GM23248 (cell line): Measurements from ENCODE around the gene PPT2.

ENCODE experiments used
- EZH2 ChIP-seq: fragments of 200-600 bp; sonication (generic); IDR thresholded peaks from 2 replicates; pipeline ENCODE4 v1.6.1; 2018; ENCODE audit warnings: antibody characterized with exemption, mild to moderate bottlenecking; ENCODE audit not compliant: insufficient read depth, poor library complexity, severe bottlenecking
- EZH2phosphoT487 ChIP-seq: fragments of 200-600 bp; sonication (generic); IDR thresholded peaks from 2 replicates; pipeline ENCODE4 v1.6.1; 2018; ENCODE audit warnings: antibody characterized with exemption, moderate library complexity, mild to moderate bottlenecking, low read depth; ENCODE audit not compliant: insufficient read depth

- TF ChIP-seq EZH2 = no peak
- TF ChIP-seq EZH2phosphoT487 = no peak
Observed at GRCh38 chr6:32189742-32190053, 35.8 kb downstream of the PPT2 start.
